NCI-H1417 treated with DMSO at 0.1 percent for 48 hours (cell line): ENCODE results near the gene PIP5K1C.
"Not testable (repeated sequence)": the region's sequence is repeated elsewhere in the genome, so short reads cannot be mapped to it uniquely, and the experiment has no call there.

Source experiments
- DNase-seq: peaks from one replicate; lab custom pipeline; 2025; lab: John Stamatoyannopoulos, UW

PIP5K1C gene

GRCh38 chr19:3645726-3646125 lies 54.5 kb downstream of the PIP5K1C start:
- no peak for DNase-seq

GRCh38 chr19:3645067-3645396 lies 55.2 kb downstream of the PIP5K1C start:
- no peak for DNase-seq

- DNase-seq, result no peak
These were observed 55.8 kb downstream of the PIP5K1C start for GRCh38 chr19:3644351-3645066.

GRCh38 chr19:3643674-3644313 lies 56.5 kb downstream of the PIP5K1C start:
- no peak for DNase-seq

GRCh38 chr19:3642987-3643673 lies 57.1 kb downstream of the PIP5K1C start:
- DNase-seq, result no peak

GRCh38 chr19:3642296-3642695 lies 58.0 kb downstream of the PIP5K1C start:
- no peak for DNase-seq

GRCh38 chr19:3641515-3642269 lies 58.6 kb downstream of the PIP5K1C start:
- DNase-seq, result no peak

GRCh38 chr19:3639479-3639878 lies 60.8 kb downstream of the PIP5K1C start:
- no peak for DNase-seq

- DNase-seq, result no peak
These were observed 61.8 kb downstream of the PIP5K1C start for GRCh38 chr19:3638208-3639193.

- DNase-seq, result no peak
These were observed 62.6 kb downstream of the PIP5K1C start for GRCh38 chr19:3637621-3638020.

GRCh38 chr19:3636962-3637361 lies 63.3 kb downstream of the PIP5K1C start:
- no peak for DNase-seq

- no peak for DNase-seq
These were observed 63.8 kb downstream of the PIP5K1C start for GRCh38 chr19:3636506-3636905.

- DNase-seq, result no peak
These were observed 65.7 kb downstream of the PIP5K1C start for GRCh38 chr19:3634496-3635045.

- no peak for DNase-seq
These were observed 66.7 kb downstream of the PIP5K1C start for GRCh38 chr19:3633559-3633988.

GRCh38 chr19:3632739-3633558 lies 67.3 kb downstream of the PIP5K1C start:
- no peak for DNase-seq

GRCh38 chr19:3632098-3632497 lies 68.2 kb downstream of the PIP5K1C start:
- DNase-seq, result no peak

- DNase-seq, result no peak
These were observed 69.0 kb downstream of the PIP5K1C start for GRCh38 chr19:3631053-3631861.

- not testable (repeated sequence) for DNase-seq
These were observed 71.5 kb downstream of the PIP5K1C start for GRCh38 chr19:3628766-3629165.

- DNase-seq, result no peak
These were observed 72.9 kb downstream of the PIP5K1C start for GRCh38 chr19:3627351-3627723.
